ENCODE measurements around the gene TECR. TPM values are rescaled to one million over a fixed set of nuclear protein-coding genes. Genes with fewer than 3 reads are reported as not detected.
"Not testable (repeated sequence)": the region's sequence is repeated elsewhere in the genome, so short reads cannot be mapped to it uniquely, and the experiment has no call there.

Gene TECR
- total RNA-seq, 1 donor from 2014 or later, result 103 TPM

DNA sequence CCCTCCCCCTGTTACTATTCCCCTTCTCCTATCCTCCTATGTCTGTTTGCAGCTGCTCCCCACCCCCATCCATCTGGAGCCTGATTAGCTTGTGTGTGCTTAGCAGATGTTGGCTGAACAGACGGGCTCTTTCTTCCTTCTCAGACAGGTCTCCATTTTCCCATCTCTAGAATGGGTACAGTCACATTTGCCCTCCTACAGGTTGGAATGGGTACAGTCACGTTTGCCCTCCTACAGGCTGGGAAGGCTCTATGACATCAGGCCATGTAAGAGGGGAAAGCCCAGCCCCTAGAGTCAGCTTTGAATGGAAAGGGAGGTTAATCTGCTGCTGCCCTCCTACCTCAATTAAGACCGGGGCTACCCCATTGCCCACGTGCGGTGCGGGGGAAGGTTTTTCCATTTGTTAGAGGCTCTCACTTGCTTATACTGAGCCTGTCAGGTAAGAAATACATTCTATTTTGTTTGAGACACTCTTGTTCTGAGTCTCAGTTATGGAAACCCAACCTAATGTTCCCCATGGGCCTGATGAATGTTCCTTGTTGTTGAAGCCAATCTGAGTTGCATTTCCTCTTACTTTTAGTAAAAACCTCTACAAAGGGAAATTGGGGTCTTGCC is 51.3 kb downstream of the TECR start:
- DNase-seq (ENCODE audit: low read depth), result no peak

DNA sequence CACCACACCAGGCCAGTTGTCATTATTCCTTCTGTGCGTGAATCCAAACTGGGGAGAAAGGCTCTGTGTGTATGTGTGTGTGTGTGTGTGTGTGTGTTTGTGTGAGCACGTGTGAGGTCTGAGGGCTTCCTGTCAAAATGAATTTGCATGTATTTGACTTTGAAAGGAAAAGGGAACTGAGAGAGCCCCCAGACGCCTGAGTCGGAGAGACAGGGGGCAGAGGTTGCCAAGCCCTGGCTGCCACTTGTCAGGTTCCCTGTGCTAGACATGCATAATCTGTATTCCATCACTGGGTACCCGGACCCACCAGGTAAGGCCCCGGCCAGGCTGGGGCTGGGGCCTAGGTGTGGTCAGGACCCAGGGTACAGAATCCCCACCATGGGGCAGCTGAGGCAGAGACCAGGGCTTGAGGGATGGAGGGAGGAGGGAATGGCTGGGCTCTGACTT is 53.5 kb downstream of the TECR start, which contains the start of gene CLEC17A:
TSS of gene CLEC17A (plus strand) at position 191 of the 447 bp plus-strand sequence. CDS start at position 268, 77 bp downstream.
- DNase-seq (ENCODE audit: low read depth), result no peak

DNA sequence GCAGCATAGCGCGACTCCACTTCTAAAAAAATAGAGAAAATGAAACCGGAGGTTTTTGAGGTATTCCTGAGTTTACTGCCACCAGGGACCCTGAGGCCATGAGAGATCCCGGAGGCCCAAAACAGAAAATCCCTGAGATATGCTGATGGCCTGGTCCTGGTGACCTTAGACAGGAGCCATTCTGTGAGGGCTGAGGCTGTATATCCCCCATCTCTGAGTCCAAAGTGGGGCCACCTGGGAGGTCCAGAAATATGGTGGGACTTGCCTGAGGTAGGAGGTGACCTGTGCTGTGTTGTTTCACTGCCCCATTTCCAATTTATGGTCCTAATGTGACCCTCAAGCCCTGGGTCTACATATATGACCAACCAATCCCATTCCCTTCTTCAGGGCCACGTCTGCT is 55.0 kb downstream of the TECR start:
- not testable (repeated sequence) for DNase-seq (ENCODE audit: low read depth)

DNA sequence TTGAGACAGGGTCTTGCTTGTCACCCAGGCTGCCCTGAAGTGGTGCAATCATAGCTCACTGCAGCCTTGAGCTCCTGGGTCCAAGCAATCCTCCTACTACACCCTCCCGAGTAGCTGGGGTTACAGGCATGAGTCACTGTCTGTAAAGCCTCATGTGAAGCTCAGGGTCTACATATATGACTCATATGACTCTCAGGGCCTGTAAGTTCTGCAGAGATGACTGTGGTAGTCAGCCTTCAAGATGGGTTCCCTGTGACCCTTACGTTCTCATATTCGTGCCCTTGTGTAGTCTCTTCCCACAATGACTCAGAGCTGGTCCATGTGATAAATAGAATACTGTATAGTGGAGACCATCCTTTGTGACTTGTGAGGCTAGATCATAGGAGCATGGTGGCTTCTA is 55.8 kb downstream of the TECR start:
- DNase-seq (ENCODE audit: low read depth), result not testable (repeated sequence)

DNA sequence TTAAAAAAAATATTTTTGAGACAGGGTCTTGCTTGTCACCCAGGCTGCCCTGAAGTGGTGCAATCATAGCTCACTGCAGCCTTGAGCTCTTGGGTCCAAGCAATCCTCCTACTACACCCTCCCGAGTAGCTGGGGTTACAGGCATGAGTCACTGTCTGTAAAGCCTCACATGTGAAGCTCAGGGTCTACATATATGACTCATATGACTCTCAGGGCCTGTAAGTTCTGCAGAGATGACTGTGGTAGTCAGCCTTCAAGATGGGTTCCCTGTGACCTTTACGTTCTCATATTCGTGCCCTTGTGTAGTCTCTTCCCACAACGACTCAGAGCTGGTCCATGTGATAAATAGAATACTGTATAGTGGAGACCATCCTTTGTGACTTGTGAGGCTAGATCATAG is 60.0 kb downstream of the TECR start:
- not testable (repeated sequence) for DNase-seq (ENCODE audit: low read depth)

DNA sequence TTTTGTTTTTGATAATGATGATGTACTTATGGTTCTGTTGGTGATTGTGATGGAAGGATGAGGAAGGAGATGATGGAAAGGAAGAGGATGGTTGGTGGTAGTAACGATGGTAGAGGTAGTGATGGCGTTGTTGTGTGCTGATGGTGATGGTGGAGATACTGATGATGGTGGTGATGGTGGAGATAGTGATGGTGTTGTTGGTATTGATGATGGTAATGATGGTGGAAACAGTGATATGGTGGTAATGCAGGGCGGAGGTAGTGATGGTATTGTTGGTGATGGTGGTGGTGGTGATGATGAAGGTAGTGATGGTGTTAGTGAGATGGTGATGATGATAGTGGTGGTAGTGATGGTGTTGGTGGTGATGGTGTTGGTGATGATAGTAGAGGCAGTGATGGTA is 66.2 kb downstream of the TECR start:
- DNase-seq (ENCODE audit: low read depth), result no peak

DNA sequence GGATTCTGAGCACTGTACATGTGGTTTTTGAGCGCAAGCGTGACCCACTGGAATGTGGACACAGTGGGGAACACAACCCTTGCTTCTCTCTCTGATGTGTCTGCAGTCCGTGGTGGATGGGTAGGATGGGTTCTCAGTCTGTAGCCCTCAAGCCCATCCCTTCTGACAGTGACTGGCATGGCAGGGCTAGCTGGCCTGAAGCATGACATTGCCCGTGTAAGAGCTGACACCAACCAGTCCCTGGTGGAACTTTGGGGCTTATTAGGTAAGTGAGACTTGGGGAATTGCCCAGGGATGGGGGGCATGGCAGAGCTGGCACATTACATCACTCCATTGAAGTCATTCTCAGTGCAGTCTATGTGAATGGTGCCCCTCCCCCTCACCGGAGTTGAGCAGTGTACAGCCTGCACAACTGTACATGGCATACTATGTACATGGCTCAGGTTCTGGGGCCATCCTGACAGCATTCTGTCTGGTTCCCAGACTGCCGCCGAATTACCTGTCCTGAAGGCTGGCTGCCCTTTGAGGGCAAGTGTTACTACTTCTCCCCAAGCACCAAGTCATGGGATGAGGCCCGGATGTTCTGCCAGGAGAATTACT is 70.3 kb downstream of the TECR start:
- DNase-seq (ENCODE audit: low read depth), result no peak

DNA sequence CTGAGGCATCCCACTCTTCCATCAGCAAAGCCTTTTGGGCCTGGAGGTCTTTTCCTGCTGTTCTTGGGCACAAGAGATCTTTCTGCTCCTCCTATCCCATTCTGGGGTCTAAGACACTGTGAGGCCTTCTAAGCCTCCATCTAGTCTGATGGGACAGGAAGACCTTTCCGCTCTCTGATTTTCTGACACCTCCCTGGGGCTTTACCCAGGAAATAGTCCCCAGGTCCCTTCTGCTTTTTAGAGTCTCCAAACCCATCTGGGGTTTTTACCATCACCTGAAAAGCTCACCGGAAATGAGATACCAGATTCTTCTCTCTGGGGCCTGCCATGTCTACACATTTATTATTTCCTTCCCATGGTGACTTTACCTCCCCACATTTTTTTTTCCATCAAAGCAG is 74.6 kb downstream of the TECR start:
- DNase-seq (ENCODE audit: low read depth), result no peak

DNA sequence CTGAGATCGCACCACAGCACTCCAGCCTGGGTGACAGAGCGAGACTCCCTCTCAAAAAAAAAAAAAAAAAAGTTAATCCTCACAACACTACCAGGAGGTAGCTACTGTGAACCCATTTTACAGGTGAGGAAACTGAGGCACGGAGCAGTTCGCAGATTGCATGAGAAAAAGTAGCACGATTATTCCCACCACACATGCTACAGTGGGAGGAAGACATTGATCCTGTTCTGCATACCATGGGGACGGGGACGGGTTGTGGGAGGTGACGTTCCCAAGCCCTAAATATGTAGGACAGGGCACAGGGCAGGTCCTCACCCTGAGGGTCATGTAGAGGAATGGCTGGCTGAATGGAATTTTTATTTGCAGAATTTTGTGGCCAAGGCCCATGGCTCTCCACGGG is 77.2 kb downstream of the TECR start:
- no peak for DNase-seq (ENCODE audit: low read depth)

DNA sequence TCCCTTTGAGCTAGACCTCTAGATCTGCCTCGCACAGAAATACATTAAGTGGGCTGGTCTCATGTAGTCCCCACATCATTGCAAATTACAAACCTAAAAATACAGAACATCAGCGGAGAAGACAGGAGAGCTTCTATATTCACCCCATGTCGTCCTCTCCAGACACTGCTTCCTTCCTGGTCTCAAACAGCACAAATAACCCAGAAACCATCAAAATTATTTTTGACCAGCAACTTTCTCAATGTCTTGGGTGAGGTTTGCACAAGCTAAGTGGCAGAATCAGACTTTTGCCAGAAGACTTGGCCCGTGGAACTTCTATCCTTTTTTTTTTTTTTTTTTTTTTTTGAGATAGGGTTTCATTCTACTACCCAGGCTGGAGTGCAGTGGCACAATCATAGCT is 81.7 kb downstream of the TECR start:
- no peak for DNase-seq (ENCODE audit: low read depth)

DNA sequence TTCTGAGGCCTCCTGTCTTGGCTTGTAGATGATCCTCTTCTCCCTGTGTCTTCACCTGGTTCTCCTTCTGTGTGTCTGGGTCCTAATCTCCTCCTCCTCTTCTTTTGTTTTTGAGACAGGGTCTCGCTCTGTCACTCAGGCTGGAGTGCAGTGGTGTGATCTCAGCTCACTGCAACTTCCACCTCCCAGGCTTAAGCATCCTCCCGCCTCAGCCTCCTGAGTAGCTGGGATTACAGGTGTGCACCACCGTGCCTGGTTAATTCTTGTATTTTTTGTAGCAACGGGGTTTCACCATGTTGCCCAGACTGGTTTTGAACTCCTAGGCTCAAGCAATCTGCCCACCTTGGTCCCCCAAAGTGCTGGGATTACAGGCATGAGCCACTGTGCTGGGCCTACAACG is 82.8 kb downstream of the TECR start:
- DNase-seq (ENCODE audit: low read depth), result not testable (repeated sequence)

DNA sequence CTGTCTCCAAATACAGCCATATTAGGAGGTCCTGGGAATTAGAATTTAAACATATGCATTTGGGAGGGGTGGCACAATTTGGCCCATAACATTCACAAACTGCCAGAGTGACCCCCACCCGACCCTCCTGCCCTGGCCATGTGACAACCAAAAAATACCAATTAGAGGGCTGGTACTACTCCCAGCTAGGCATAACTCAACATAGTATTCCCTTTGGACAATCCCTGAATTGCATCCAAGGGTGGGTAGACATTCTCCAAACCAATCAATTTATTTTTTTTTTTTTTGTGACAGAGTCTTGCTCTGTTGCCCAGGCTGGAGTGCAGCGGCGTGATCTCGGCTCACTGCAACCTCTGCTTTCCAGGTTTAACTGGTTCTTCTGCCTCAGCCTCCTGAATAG is 83.3 kb downstream of the TECR start:
- no peak for DNase-seq (ENCODE audit: low read depth)

DNA sequence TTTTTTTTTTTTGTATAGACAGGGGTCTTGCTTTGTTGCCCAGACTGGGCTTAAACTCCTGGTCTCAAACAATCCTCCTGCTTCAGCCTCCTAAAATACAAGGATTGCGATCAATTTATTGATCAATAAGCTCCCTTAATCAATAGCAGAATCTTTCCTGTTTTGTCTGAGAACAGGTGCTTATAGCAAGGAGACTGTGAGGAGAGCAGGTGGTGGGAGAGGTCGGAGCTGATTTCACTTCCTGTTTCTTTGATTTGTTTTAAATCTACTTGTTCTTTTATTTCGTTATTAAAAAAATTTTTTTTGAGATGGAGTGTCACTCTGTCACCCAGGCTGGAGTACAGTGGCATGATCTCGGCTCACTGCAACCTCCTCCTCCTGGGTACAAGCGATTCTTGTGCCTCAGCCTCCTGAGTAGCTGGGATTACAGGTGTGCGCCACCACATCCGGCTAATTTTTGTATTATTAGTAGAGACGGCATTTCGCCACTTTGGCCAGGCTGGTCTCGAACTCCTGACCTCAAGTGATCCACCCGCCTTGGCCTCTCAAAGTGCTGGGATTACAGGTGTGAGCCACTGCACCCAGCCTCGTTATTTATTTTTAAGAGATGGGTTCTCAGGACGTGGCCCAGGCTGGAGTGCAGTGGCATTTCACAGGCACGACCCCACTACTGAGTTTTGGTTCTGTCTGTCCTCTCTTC is 84.2 kb downstream of the TECR start:
- DNase-seq (ENCODE audit: low read depth), result not testable (repeated sequence)

DNA sequence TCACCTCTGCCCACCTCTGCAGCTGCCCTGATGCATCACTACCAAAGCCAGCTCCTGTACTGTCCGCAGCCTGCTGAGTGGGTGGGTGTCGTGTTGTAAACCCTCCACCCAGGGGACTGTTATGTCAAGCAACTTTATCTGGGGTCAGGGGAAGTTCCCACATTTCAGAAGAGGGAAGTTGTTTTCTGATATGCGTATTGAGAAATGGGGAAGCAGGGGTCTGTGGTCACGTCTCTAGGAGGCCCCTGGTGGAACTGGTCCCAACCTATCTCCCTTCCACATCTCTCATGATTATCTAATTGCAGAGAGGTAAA is 84.7 kb downstream of the TECR start:
- DNase-seq (ENCODE audit: low read depth), result no peak

MicroRNAs encoded within 50 kb of the gene (microRNA counts, 767-probe panel; counts per million panel counts)
- microRNA hsa-miR-639, result not detected

Small RNA genes lying within 50 kb of the gene (microRNA-seq; reads per million reads assigned to microRNA genes)
- not detected for gene MIR639

Other genes with a start within 250 kb of the TECR start
- gene ADGRE5, start 148.2 kb upstream of the TECR start, total RNA-seq, result 32.5 and 85.6 TPM in 2 replicates
- gene DDX39A, start 110.3 kb upstream of the TECR start, total RNA-seq, result 63.4 and 73.0 TPM in 2 replicates
- gene PKN1, start 96.3 kb upstream of the TECR start, total RNA-seq, result 91.8 and 94.9 TPM in 2 replicates
- not detected in 2 replicates for gene PTGER1, start 54.2 kb upstream of the TECR start, total RNA-seq
- 129 and 141 TPM in 2 replicates for gene GIPC1, start 33.5 kb upstream of the TECR start, total RNA-seq
- 53.2 and 61.1 TPM in 2 replicates for gene DNAJB1, start 11.2 kb upstream of the TECR start, total RNA-seq
- gene NDUFB7, start 42.5 kb downstream of the TECR start, total RNA-seq, result 256 and 328 TPM in 2 replicates
- not detected in 2 replicates for gene CLEC17A, start 53.5 kb downstream of the TECR start, total RNA-seq
- gene ADGRE3, start 145.2 kb downstream of the TECR start, total RNA-seq, result not detected in 2 replicates
- gene ZNF333, start 160.5 kb downstream of the TECR start, total RNA-seq, result 25.3 and 34.8 TPM in 2 replicates
- 0.47 and 1.1 TPM in 2 replicates for gene ADGRE2, start 249.0 kb downstream of the TECR start, total RNA-seq

Measured in myocyte (in vitro differentiated cells).